ENCODE data around the gene AK1.

AK1 gene

DNA sequence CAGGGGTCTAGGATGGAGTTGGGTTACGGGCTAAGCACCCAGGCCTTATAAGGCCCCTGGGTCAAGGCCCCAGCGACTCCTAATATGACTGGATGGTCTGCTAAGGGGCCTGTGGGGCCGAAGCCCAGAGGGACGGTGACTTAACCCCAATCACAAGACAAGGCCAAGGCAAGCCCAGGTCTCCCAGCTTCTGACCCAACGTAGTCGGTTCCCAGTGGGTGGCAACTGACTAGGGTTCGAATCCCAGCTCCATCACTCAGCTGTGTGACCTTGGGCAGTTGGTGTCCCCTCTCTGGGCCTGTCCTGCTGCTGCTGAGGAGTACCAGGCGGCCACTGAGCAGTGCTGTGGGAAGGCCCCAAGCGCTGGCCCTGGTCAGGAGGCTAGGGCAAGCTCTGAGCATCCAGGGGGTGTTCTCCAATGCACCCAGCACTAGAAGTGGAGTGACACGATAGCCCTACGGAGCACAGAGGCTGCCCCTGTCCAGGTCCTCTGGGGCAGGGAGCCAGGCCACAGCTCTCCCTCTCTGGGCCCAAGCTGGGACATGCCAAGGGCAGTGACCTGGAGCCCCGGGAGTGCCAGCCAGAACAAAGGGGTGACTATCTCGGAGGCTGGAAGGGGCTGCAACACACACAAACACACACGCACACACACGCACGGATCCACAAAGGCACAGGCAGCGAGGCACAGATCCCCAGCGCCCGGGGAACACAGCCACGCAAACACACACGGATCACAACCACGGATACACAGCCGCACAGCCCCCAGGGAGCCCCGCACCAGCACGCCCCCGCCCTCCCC is 512 bp downstream of the AK1 start:
- H3K4me3 ChIP-seq (ENCODE audit: low read depth, low read length) = no peak overlapping the region
- DNase-seq (ENCODE audit: low read depth) = no peak
- TF ChIP-seq POLR2A (IDR thresholded peaks at IDR 0.05; ENCODE audit: extremely low read depth, insufficient read length) (no peak), MYC (IDR thresholded peaks at IDR 0.05; ENCODE audit: low read depth, low read length) (no peak)
- TF ChIP-seq, protein P1, sequence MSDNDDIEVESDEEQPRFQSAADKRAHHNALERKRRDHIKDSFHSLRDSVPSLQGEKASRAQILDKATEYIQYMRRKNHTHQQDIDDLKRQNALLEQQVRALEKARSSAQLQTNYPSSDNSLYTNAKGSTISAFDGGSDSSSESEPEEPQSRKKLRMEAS (IDR thresholded peaks at IDR 0.05; ENCODE audit: low read depth, low read length) = no peak
- TF ChIP-seq, protein P2, sequence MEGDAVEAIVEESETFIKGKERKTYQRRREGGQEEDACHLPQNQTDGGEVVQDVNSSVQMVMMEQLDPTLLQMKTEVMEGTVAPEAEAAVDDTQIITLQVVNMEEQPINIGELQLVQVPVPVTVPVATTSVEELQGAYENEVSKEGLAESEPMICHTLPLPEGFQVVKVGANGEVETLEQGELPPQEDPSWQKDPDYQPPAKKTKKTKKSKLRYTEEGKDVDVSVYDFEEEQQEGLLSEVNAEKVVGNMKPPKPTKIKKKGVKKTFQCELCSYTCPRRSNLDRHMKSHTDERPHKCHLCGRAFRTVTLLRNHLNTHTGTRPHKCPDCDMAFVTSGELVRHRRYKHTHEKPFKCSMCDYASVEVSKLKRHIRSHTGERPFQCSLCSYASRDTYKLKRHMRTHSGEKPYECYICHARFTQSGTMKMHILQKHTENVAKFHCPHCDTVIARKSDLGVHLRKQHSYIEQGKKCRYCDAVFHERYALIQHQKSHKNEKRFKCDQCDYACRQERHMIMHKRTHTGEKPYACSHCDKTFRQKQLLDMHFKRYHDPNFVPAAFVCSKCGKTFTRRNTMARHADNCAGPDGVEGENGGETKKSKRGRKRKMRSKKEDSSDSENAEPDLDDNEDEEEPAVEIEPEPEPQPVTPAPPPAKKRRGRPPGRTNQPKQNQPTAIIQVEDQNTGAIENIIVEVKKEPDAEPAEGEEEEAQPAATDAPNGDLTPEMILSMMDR (IDR thresholded peaks at IDR 0.05; ENCODE audit: low read depth, low read length) = no peak

DNA sequence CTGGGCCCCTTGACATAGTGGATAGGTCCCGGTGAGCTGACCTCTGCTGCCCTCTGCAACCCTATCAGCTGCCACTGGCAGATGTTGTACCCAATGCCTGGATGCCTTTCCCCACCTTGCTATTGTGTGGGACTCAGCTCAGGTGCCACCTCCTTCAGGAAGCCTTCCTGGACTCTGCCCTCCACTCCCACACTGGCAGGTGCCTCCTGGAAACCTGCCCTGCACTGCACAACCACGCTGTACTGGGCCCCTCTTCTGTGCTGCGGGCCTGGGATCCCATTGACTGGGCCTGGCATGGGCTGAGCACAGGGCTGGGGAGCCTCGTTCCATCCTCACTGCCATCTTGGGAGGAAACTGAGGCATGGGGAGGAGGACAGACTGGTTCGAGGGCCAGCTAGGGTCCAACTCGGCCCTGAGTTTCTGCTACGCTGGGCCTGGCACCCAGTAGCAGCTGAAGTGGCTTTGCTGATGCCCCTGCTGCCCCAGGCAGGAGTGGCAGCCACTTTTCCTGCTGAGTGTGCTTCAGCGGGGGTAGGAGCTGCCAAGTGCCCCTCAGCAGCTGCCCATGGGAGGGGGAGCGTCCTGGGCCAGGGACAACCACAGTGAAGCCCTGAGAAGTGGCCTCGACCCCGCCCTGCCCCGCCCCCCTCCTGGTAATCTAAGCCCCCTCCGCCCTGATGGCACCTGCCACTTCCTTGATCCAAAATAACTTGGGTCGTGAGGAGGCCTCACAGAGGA is 1.3 kb downstream of the AK1 start:
- no peak overlapping the region for H3K4me3 ChIP-seq (ENCODE audit: low read depth, low read length)
- DNase-seq (ENCODE audit: low read depth) = no peak
- TF ChIP-seq POLR2A (IDR thresholded peaks at IDR 0.05; ENCODE audit: extremely low read depth, insufficient read length) (no peak), MYC (IDR thresholded peaks at IDR 0.05; ENCODE audit: low read depth, low read length) (no peak)
- TF ChIP-seq, protein P2 (IDR thresholded peaks at IDR 0.05; ENCODE audit: low read depth, low read length) = no peak
- TF ChIP-seq, protein P1 (IDR thresholded peaks at IDR 0.05; ENCODE audit: low read depth, low read length) = no peak

DNA sequence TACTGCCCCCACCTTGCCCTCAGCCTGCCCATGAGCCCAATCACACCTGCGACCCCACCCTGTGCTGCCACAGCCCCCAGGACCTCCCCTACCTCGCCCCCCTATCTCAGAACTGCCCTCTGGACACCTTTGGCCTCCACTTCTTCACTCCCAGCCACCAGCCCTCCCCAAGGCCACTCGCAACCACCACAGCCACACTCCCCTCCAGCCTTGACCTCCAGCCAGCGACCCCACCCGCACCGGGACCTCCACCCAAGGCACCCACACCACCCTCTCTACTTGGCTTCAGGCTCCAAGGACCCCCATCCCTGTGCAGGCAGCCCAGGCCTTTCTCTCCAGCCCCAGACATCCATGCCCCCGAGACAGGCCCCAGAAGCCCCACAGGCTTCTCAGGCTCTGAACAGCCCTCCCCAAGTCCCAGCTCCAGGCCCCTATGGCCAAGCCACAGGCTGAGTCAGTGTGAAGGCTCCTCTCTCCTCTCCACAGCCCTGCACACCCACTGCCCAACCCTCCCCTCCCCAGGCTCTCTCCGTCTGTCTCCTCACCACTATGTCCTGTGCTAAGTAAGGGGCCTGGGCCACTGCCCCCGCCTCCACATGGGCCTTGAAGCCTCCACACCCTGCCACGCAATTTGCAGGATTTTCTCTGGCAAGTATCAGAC is 2.0 kb downstream of the AK1 start:
- TF ChIP-seq MYC (IDR thresholded peaks at IDR 0.05; ENCODE audit: low read depth, low read length) = no peak
- no peak for TF ChIP-seq POLR2A (IDR thresholded peaks at IDR 0.05; ENCODE audit: extremely low read depth, insufficient read length)
- TF ChIP-seq, protein P1 (IDR thresholded peaks at IDR 0.05; ENCODE audit: low read depth, low read length) = no peak
- TF ChIP-seq, protein P2 (IDR thresholded peaks at IDR 0.05; ENCODE audit: low read depth, low read length) = no peak
- H3K4me3 ChIP-seq (ENCODE audit: low read depth, low read length) = no peak overlapping the region
- no peak for DNase-seq (ENCODE audit: low read depth)

DNA sequence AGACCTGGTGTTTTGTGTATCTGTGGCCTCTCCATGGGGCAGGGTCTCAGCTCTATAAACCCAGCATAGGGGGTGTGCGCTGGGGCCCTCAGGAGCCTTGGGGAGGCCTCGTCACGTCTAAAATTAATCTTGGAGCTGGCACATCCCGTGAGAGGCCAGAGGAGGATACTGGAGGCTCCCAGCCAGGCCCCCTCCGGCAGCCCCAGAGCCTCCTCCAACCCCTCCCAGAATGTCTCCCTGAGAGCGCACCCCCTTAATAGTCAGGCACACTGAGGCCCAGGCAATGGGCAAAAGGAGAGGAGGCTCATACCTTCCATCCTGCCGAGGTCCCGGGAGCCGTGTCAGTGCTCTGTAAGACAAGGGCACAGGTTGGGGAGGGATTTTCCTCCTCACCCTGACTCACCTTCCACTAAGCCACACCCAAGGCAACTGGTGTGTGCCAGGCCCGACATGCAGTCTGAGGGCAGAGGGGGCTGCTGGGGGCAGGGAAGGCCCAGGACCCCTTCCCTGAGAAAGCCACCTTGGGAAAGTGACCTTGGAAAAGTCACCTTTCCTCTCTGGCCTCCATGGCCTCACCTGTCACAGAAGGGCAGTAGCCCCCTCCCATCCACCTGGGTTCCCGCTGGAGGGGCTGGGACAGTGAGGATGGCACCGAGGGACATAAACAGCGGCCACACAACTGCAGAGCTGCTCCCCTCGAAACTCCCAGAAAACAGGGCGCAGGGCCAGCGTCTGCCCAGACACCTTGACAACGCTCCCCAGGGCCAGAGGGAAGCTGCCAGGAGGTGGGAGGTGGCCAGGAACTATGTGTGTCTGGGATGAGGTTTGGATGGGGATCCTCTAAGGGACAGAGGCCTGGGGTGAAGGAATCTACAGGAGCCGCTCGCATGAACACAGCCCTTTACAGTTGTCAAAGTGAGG is 2.9 kb downstream of the AK1 start:
- no peak overlapping the region for H3K4me3 ChIP-seq (ENCODE audit: low read depth, low read length)
- TF ChIP-seq, protein P2 (IDR thresholded peaks at IDR 0.05; ENCODE audit: low read depth, low read length) = no peak
- TF ChIP-seq, protein P1 (IDR thresholded peaks at IDR 0.05; ENCODE audit: low read depth, low read length) = no peak
- no peak for DNase-seq (ENCODE audit: low read depth)

DNA sequence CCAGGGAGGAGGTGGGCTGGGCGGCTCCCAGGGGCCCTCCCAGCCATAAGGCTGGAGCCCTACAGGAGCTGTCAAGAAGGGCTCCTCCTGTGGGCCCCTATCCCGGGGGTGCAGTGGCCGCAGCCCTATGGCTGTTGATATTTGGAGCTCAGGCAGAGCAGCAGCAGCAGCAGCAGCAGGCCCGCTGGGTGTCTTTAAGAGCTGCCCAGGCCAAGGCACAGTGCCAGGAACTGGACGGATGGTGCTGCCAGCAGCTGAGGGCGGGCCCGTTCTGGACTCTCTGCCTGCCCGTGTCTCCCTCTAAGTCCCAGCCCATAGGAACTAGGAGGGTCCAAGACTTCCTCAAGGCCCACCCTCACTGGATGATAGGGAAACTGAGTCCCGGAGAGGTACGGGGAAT is 3.6 kb downstream of the AK1 start:
- no peak for TF ChIP-seq MYC (IDR thresholded peaks at IDR 0.05; ENCODE audit: low read depth, low read length)
- TF ChIP-seq, protein P2 (IDR thresholded peaks at IDR 0.05; ENCODE audit: low read depth, low read length) = no peak
- TF ChIP-seq, protein P1 (IDR thresholded peaks at IDR 0.05; ENCODE audit: low read depth, low read length) = no peak
- no peak for TF ChIP-seq POLR2A (IDR thresholded peaks at IDR 0.05; ENCODE audit: extremely low read depth, insufficient read length)
- no peak overlapping the region for H3K4me3 ChIP-seq (ENCODE audit: low read depth, low read length)
- DNase-seq (ENCODE audit: low read depth) = no peak
